Measurements from ENCODE around the gene IFNA2. TPM values are rescaled to one million over a fixed set of nuclear protein-coding genes. Genes with fewer than 3 reads are reported as not detected.

Gene IFNA2
- total RNA-seq, 4 donors from 2014 or later: not detected

DNA sequence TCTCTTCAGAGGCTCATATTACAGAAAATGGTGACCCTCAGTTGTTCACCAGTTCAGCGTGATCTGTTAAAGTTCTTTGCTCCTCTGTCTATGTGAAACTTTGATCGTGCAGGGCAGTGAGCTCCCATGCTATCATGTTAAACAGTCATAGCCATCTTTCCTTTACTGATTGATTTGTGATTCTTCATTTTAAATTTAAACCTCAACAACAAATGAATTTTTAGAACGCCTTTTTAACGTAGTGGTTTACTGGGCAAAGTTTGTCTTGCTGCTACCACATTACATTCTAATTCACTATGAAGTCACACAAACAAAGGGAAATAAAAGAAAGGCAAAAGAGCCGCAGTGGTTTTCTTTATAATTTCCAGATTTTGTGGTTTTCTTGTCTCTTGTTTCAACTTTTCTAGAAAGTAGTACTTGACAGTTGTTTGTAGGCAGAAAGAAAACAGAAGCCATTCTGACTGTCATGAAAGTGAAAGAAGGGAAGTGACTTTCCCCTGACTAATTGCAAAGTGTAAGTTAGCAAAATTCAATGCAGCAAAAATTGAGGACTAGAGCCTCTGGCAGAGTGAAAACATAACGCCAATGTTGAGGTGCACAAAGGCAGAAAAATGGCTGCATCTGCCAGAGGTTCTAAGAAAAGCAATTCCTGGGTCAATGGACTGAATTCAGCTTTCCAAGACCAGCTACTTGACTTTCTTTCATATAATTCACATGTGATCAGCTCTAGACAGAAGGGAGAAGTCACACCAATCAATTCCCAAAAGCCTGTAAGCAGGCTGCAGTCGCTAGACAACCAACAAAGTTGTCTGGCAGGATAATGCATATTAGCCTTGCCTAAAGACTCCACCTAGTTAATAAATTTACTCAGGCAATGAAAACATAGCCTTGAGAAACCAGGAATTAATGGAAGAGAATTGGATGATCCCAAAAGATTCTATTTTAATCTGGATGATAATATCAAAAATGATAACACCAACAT lies 27.4 kb downstream of the IFNA2 start:
- Histone ChIP-seq H3K36me3 (no peaks in the 10 kb centered on the region), H3K9me3 (no peaks in the 10 kb centered on the region), H3K27me3 (peaks cover 7% of the 10 kb centered on the region), H3K4me3 (no peak overlapping the region), H3K27ac (no peak overlapping the region), H3K4me1 (no peaks in the 10 kb centered on the region)
- DNase-seq: no peak
- intact Hi-C loops (cut with DNase I; ENCODE audit: low total_unique reads): no loop called here
- TF ChIP-seq, protein P1, sequence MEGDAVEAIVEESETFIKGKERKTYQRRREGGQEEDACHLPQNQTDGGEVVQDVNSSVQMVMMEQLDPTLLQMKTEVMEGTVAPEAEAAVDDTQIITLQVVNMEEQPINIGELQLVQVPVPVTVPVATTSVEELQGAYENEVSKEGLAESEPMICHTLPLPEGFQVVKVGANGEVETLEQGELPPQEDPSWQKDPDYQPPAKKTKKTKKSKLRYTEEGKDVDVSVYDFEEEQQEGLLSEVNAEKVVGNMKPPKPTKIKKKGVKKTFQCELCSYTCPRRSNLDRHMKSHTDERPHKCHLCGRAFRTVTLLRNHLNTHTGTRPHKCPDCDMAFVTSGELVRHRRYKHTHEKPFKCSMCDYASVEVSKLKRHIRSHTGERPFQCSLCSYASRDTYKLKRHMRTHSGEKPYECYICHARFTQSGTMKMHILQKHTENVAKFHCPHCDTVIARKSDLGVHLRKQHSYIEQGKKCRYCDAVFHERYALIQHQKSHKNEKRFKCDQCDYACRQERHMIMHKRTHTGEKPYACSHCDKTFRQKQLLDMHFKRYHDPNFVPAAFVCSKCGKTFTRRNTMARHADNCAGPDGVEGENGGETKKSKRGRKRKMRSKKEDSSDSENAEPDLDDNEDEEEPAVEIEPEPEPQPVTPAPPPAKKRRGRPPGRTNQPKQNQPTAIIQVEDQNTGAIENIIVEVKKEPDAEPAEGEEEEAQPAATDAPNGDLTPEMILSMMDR (IDR thresholded peaks at IDR 0.05): no peak
- TF ChIP-seq POLR2AphosphoS5 (IDR thresholded peaks at IDR 0.05) (no peak), POLR2A (IDR thresholded peaks at IDR 0.05) (no peak), EP300 (IDR thresholded peaks at IDR 0.05; ENCODE audit: low read depth) (no peak)
- in situ Hi-C loops (cut with MboI; ENCODE audit: low pct_ligation_motif_present in 1 of 4, low pct_unique_long_range_greater_than_20kb in 1 of 4, low sequenced_read_pairs in 3 of 4): no loop called here
- 49 to 54% methylated on average over 7 of the region's 7 CpGs for WGBS, 2 donors (ENCODE audit: low coverage in 1 of 2)

- no peaks in the 10 kb centered on the region for H3K36me3 ChIP-seq
- no peak for TF ChIP-seq EP300 (IDR thresholded peaks at IDR 0.05; ENCODE audit: low read depth)
- no peak for TF ChIP-seq POLR2A (IDR thresholded peaks at IDR 0.05)
- no peak for TF ChIP-seq POLR2AphosphoS5 (IDR thresholded peaks at IDR 0.05)
- TF ChIP-seq, protein P1 (IDR thresholded peaks at IDR 0.05): no peak
- no peak within 1 kb of the TSS for H3K4me3 ChIP-seq
- 60 to 82% methylated on average over 1 of the region's 1 CpG for WGBS, 2 donors (ENCODE audit: low coverage in 1 of 2)
- H3K9me3 ChIP-seq: no peaks in the 10 kb centered on the region
- peaks cover 7% of the 10 kb centered on the region for H3K27me3 ChIP-seq
- H3K4me1 ChIP-seq: no peaks in the 10 kb centered on the region
- in situ Hi-C loops (cut with MboI; ENCODE audit: low pct_ligation_motif_present in 1 of 4, low pct_unique_long_range_greater_than_20kb in 1 of 4, low sequenced_read_pairs in 3 of 4): no loop called here
- no peak for DNase-seq
- H3K27ac ChIP-seq: no peak within 1 kb of the TSS
- intact Hi-C loops (cut with DNase I; ENCODE audit: low total_unique reads): no loop called here
These were observed 34.4 kb downstream of the IFNA2 start, which contains the start of gene IFNA6 for GRCh38 chr9:21350787-21351186. IFNA6 (minus strand) TSS chr9:21350887; CDS start chr9:21350887, 0 bp downstream.

GRCh38 chr9:21348430-21348970 lies 36.7 kb downstream of the IFNA2 start:
- 71 to 89% methylated on average over 3 of the region's 3 CpGs for WGBS, 2 donors (ENCODE audit: low coverage in 1 of 2)
- H3K36me3 ChIP-seq: no peaks in the 10 kb centered on the region
- no peak for TF ChIP-seq POLR2AphosphoS5 (IDR thresholded peaks at IDR 0.05)
- TF ChIP-seq, protein P1 (IDR thresholded peaks at IDR 0.05): no peak
- TF ChIP-seq EP300 (IDR thresholded peaks at IDR 0.05; ENCODE audit: low read depth): no peak
- TF ChIP-seq POLR2A (IDR thresholded peaks at IDR 0.05): no peak
- no peak for DNase-seq
- no peak overlapping the region for H3K27ac ChIP-seq
- no peaks in the 10 kb centered on the region for H3K4me1 ChIP-seq
- H3K9me3 ChIP-seq: peaks cover 0 to 4% of the 10 kb centered on the region in 2 donors
- intact Hi-C loops (cut with DNase I; ENCODE audit: low total_unique reads) (no loop called here), in situ Hi-C loops (cut with MboI; ENCODE audit: low pct_ligation_motif_present in 1 of 4, low pct_unique_long_range_greater_than_20kb in 1 of 4, low sequenced_read_pairs in 3 of 4) (no loop called here)
- H3K4me3 ChIP-seq: no peak overlapping the region
- peaks cover 4% of the 10 kb centered on the region for H3K27me3 ChIP-seq

- no peaks in the 10 kb centered on the region for H3K36me3 ChIP-seq
- intact Hi-C loops (cut with DNase I; ENCODE audit: low total_unique reads): no loop called here
- H3K4me1 ChIP-seq: peaks cover 0 to 5% (median 0%) of the 10 kb centered on the region in 4 donors
These were observed 44.5 kb downstream of the IFNA2 start for GRCh38 chr9:21340735-21341134.

More at GRCh38 chr9:21340735-21341134, 44.5 kb downstream of the IFNA2 start:
- DNase-seq: no peak
- Histone ChIP-seq H3K4me3 (no peak overlapping the region), H3K9me3 (peaks cover 0 to 4% of the 10 kb centered on the region in 2 donors), H3K27ac (no peak overlapping the region), H3K27me3 (peaks cover 15% of the 10 kb centered on the region)
- in situ Hi-C loops (cut with MboI; ENCODE audit: low pct_ligation_motif_present in 1 of 4, low pct_unique_long_range_greater_than_20kb in 1 of 4, low sequenced_read_pairs in 3 of 4): no loop called here
- 86 to 89% methylated on average over 2 to 4 of the region's 4 CpGs for WGBS, 2 donors (ENCODE audit: low coverage in 1 of 2)
- TF ChIP-seq EP300 (IDR thresholded peaks at IDR 0.05; ENCODE audit: low read depth) (no peak), POLR2AphosphoS5 (IDR thresholded peaks at IDR 0.05) (no peak), POLR2A (IDR thresholded peaks at IDR 0.05) (no peak)
- TF ChIP-seq, protein P1 (IDR thresholded peaks at IDR 0.05): no peak

All from transverse colon (tissue), 4 donors.